Tibial artery (tissue), 4 donors: ENCODE measurements around the gene LEMD2.

Source experiments
- DNase-seq, 2 donors: peaks; one replicate each; pipeline ENCODE4 v3.0.0-alpha.2; 2019
- H3K27ac ChIP-seq, 2 donors: fragments of 200-600 bp; sonication (generic) in 1 of 2; 1 replicate in 1 of 2; 2 replicates in 1 of 2; pipeline ENCODE4 v1.5.1; 2018 to 2019; ENCODE audit warnings: mild to moderate bottlenecking in 1 of 2
- H3K27me3 ChIP-seq, 2 donors: fragments of 200-600 bp; sonication (generic) in 1 of 2; one replicate each; pipeline versions ENCODE4 v1.5.1 to v1.6.0; 2016 to 2019
- H3K36me3 ChIP-seq, 3 donors: fragments of 200-600 bp; sonication (generic) in 2 of 3; one replicate each; pipeline ENCODE4 v1.5.1; 2016 to 2019; ENCODE audit warnings: mild to moderate bottlenecking in 2 of 3
- H3K4me1 ChIP-seq, 4 donors: fragments of 200-600 bp; sonication (generic) in 2 of 4; 1 replicate in 3 of 4; 2 replicates in 1 of 4; pipeline ENCODE4 v1.5.1; 2016 to 2019
- H3K4me3 ChIP-seq, 2 donors: fragments of 200-600 bp; sonication (generic) in 1 of 2; 1 replicate in 1 of 2; 2 replicates in 1 of 2; pipeline ENCODE4 v1.5.1; 2018 to 2019; ENCODE audit warnings: mild to moderate bottlenecking in 2 of 2
- H3K9me3 ChIP-seq, 3 donors: fragments of 200-600 bp; sonication (generic) in 1 of 3; one replicate each; pipeline ENCODE4 v1.5.1; 2016 to 2019
- CTCF ChIP-seq, 2 experiments: fragments of 200-600 bp in 1 of 2; fragments of 450-650 bp in 1 of 2; IDR thresholded peaks; one replicate each; pipeline ENCODE4 v1.5.1; 2017 to 2019; ENCODE audit warnings: antibody characterized with exemption in 2 of 2, mild to moderate bottlenecking in 1 of 2, moderate library complexity in 1 of 2
- intact Hi-C: fragments of 100-400 bp; cut with DNase I; formaldehyde crosslinking; loops from one replicate; pipeline ENCODE4 v1.15.0; 2023; ENCODE audit warnings: low total_unique reads

The LEMD2 gene

DNA sequence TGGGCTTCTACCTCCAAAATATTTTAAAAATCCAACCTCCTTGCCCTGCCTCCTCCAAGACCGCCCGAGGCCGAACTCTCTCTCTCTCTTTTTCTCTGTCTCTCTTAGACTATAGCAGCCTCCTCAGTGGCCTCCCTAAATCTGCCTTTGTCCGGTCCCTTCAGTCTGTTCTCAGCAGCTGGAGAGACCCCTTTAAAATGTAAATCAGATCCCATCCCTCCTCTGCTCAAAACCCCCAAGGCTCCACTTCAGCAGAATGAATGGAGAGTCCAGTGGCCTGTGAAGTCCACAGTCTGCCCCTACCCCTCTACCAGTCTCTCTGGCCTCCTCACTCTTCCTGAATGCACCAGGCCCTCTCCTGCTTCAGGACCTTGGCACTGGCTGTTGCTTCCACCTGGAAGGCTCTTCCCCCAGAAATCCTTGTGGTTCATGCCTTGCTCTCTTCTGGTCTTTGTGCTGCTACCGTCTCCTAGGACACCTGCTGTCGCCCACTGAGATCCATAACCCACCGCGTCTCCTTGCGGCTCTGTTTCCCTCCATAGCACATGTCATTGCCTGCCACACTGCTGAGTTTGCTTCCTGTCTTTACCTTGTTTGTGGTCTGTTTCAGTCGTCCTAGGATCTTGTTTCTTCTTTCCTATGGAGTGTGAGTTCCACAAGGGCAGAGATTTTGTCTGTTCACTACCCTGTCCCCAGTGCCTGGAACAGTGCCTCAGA lies 8.9 kb upstream of the LEMD2 start:
- no peaks in the 10 kb centered on the region for H3K36me3 ChIP-seq

DNA sequence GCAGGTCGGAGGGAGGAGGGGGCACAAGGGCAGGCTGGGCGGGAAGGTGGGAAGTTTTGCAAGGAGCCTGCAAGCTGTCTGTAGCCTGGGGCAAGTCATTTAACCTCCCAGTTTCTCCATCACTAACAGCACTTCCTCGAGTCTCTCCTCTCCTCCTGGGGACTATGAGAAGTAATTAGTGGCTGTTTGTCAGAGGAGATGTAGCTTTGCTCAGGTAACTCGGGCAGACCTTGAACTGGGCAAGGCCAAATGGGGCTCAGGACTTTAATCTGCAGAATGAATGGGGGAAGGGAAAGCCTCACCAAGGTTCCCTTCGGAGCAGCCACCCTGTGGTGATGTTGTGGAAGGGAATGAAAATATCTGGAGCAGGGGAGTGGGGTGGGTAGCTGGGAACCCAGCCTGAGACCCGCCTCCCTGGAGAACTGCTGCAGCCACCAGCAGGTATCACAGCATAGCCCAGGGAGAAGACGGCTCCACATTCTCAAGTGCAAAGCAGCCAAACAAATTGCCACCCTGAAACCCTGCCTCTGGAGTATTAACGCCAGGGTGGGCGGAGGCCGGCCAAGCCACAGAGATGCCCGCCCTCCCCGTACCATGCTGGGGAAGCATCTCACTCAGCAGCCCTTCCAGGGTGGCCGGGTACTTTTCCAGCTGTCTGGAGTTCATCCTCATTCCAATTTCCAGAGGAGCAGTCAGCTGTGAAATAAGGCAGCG lies 6.1 kb upstream of the LEMD2 start:
- intact Hi-C loops = no loop called here
- no peaks in the 10 kb centered on the region for H3K36me3 ChIP-seq
- H3K27ac ChIP-seq = no peak overlapping the region
- H3K9me3 ChIP-seq = no peaks in the 10 kb centered on the region
- TF ChIP-seq CTCF (IDR thresholded peaks at IDR 0.05) = no peak
- peaks cover 0 to 41% of the 10 kb centered on the region in 2 donors for H3K27me3 ChIP-seq
- H3K4me1 ChIP-seq = peaks cover 0 to 6% (median 0%) of the 10 kb centered on the region in 4 donors
- no peak overlapping the region for H3K4me3 ChIP-seq
- DNase-seq = no peak

More for the DNA sequence above, 8.9 kb upstream of the LEMD2 start:
- no peak overlapping the region for H3K4me3 ChIP-seq
- no peaks in the 10 kb centered on the region for H3K9me3 ChIP-seq
- DNase-seq = no peak
- intact Hi-C loops = no loop called here
- peaks cover 0 to 41% of the 10 kb centered on the region in 2 donors for H3K27me3 ChIP-seq
- peaks cover 0 to 6% (median 0%) of the 10 kb centered on the region in 4 donors for H3K4me1 ChIP-seq
- TF ChIP-seq CTCF (IDR thresholded peaks at IDR 0.05) = no peak
- H3K27ac ChIP-seq = no peak overlapping the region

DNA sequence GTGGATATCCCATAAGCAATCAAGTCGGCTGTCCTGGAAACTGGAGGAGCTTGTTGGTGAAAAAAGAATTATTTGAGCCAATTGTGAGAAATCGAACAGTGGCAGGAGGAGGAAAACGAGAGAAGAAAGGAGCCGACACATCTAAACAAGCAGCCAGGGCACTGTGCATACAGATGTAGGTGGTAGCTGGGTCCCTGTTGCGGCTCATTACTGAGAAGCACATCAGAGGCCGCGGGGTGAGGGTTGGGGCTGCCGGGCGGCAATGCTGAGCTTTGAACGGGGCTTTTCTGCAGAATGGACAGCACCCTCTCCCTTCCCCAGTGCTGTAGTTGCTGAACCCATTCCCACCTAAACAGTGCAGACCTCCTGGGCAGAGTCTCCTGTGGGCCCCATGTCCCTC lies 4.1 kb upstream of the LEMD2 start:
- no peaks in the 10 kb centered on the region for H3K9me3 ChIP-seq
- no peak for DNase-seq
- TF ChIP-seq CTCF (IDR thresholded peaks at IDR 0.05) = no peak
- no peak overlapping the region for H3K27ac ChIP-seq
- intact Hi-C loops = no loop called here
- H3K36me3 ChIP-seq = peaks cover 0 to 6% (median 0%) of the 10 kb centered on the region in 3 donors
- peaks cover 0 to 6% (median under 1%) of the 10 kb centered on the region in 4 donors for H3K4me1 ChIP-seq
- H3K4me3 ChIP-seq = no peak overlapping the region
- peaks cover 0 to 41% of the 10 kb centered on the region in 2 donors for H3K27me3 ChIP-seq

- Histone ChIP-seq H3K4me1 (peaks cover 0 to 19% (median 14%) of the 10 kb centered on the region in 4 donors), H3K9me3 (no peaks in the 10 kb centered on the region), H3K27me3 (peaks cover 0 to 33% of the 10 kb centered on the region in 2 donors), H3K27ac (no peak overlapping the region), H3K4me3 (no peak overlapping the region), H3K36me3 (peaks cover 0 to 6% (median 0%) of the 10 kb centered on the region in 3 donors)
- no peak for DNase-seq
- intact Hi-C loops = no loop called here
- no peak for TF ChIP-seq CTCF (IDR thresholded peaks at IDR 0.05)
Measured at GRCh38 chr6:33791620-33792019, 2.7 kb upstream of the LEMD2 start.

DNA sequence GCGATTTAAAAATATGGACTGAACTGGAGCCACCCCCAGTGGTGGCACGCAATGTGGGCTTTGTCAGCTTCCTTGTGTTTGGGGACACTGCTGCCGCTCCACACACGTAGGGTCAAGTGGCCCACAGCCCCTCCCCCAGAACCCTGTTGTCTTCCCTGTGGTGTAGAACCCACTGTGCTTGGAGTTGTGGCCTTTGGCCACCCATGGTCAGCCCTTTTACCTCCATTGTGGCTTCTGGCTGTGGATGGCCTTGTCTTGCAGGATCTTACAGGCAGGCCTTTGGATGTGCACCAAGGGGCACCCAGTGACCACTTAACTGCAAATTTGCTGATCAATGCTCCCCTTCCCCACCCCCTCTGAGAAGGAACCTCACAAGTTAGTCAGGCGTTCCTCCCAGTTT lies 2.0 kb upstream of the LEMD2 start:
- intact Hi-C loops = no loop called here
- no peak for DNase-seq
- Histone ChIP-seq H3K27me3 (peaks cover 0 to 27% of the 10 kb centered on the region in 2 donors), H3K4me3 (no peak overlapping the region), H3K36me3 (peaks cover 0 to 10% (median 0%) of the 10 kb centered on the region in 3 donors), H3K4me1 (peaks cover 0 to 26% (median 21%) of the 10 kb centered on the region in 4 donors), H3K27ac (no peak overlapping the region), H3K9me3 (no peaks in the 10 kb centered on the region)
- no peak for TF ChIP-seq CTCF (IDR thresholded peaks at IDR 0.05)
